ENCODE data around the gene TMEM9.
A peak's percentile ranks its signal among the peaks of the same experiment; 100 is the strongest.

- TF ChIP-seq EZH2phosphoT487 (IDR thresholded peaks at IDR 0.05; ENCODE audit: borderline replicate concordance, low read length) (no peak), CTCF (conservative IDR thresholded peaks at IDR 0.05; ENCODE audit: low read depth, low read length) (peak; percentile 93)
Measured at GRCh38 chr1:201184307-201185122, 30.2 kb upstream of the TMEM9 start.
